ENCODE measurements around the gene DAB2. TPM values are rescaled to one million over a fixed set of nuclear protein-coding genes. Genes with fewer than 3 reads are reported as not detected.

Gene DAB2
- total RNA-seq, 1 experiment from 2014 or later: 5.5 TPM

GRCh38 chr5:39459071-39459470, 34.3 kb upstream of the DAB2 start:
- ATAC-seq: no peak
- Histone ChIP-seq H3K4me2 (ENCODE audit: low read length) (no peak overlapping the region), H3K9me3 (ENCODE audit: control insufficient read depth in 1 of 2, insufficient read depth in 1 of 2, low read depth in 1 of 2, low read length in 2 of 2) (no peaks in the 10 kb centered on the region), H3K27me3 (ENCODE audit: insufficient read depth, low read length) (no peaks in the 10 kb centered on the region), H3K36me3 (ENCODE audit: control insufficient read depth in 1 of 2, insufficient read depth in 2 of 2, low read length in 2 of 2) (no peaks in the 10 kb centered on the region), H3K9me2 (ENCODE audit: insufficient read depth) (no peaks in the 10 kb centered on the region), H3K9ac (ENCODE audit: low read length) (no peak overlapping the region), H4K20me1 (ENCODE audit: insufficient read depth) (no peaks in the 10 kb centered on the region), H3K4me3 (replicated peaks in 1 of 2; ENCODE audit: low read depth in 1 of 2, low read length in 2 of 2) (no peak overlapping the region), H3K4me1 (ENCODE audit: control insufficient read depth in 1 of 2, insufficient read depth in 2 of 2, low read length in 2 of 2) (no peaks in the 10 kb centered on the region), H3K27ac (ENCODE audit: low read depth, low read length) (no peak overlapping the region), H3K79me2 (ENCODE audit: insufficient read depth, low read length) (no peaks in the 10 kb centered on the region), H2AFZ (ENCODE audit: low read depth, low read length, poor library complexity, severe bottlenecking) (no peak overlapping the region)
- ChIA-PET POLR2A (no interaction called here), RAD21 (ENCODE audit: low non-redundant PET in 1 of 2, low total read pairs in 2 of 2, uncharacterized antibody in 2 of 2, unreplicated experiment in 2 of 2) (no interaction called here), CTCF (no interaction called here)
- intact Hi-C loops (cut with micrococcal nuclease): no loop called here
- no peak for DNase-seq (ENCODE audit: low read depth, low spot score)
- BruUV-seq (replicated peaks): no TSS peak
- no peak for TF ChIP-seq JUND (IDR thresholded peaks at IDR 0.05)
- no peak for TF ChIP-seq EZH2 (IDR thresholded peaks at IDR 0.05)
- no peak for TF ChIP-seq CBX3 (IDR thresholded peaks at IDR 0.05; ENCODE audit: low read depth)
- no peak for TF ChIP-seq SIN3A (IDR thresholded peaks at IDR 0.05; ENCODE audit: low read depth)
- no peak for TF ChIP-seq TCF7L2 (IDR thresholded peaks at IDR 0.05; ENCODE audit: borderline replicate concordance, extremely low read depth, insufficient read depth, insufficient read length)
- no peak for TF ChIP-seq SRF (IDR thresholded peaks at IDR 0.05; ENCODE audit: low read depth)
- TF ChIP-seq POLR2AphosphoS5 (IDR thresholded peaks at IDR 0.05; ENCODE audit: low read depth, low read length): no peak
- no peak for TF ChIP-seq YY1 (IDR thresholded peaks at IDR 0.05; ENCODE audit: extremely low read depth, insufficient replicate concordance, low read depth, low read length)
- TF ChIP-seq ELF1 (IDR thresholded peaks at IDR 0.05; ENCODE audit: borderline replicate concordance, low read depth): no peak
- TF ChIP-seq MAX (IDR thresholded peaks at IDR 0.05): no peak
- TF ChIP-seq ZFX (IDR thresholded peaks at IDR 0.05): no peak
- no peak for TF ChIP-seq REST (IDR thresholded peaks at IDR 0.05; ENCODE audit: low read depth)
- TF ChIP-seq ATF3 (IDR thresholded peaks at IDR 0.05): no peak
- no peak for TF ChIP-seq EGR1 (IDR thresholded peaks at IDR 0.05; ENCODE audit: low read depth)

All from HCT116 (cell line).